HG03097 (cell line): ENCODE measurements around the gene DLL4.

ENCODE experiments used
- ATAC-seq: cut with Tn5 transposase; IDR thresholded peaks from one replicate; pipeline ENCODE4 v1.9.1; 2021; ENCODE audit not compliant: unreplicated experiment, low FRiP score

The DLL4 gene

DNA sequence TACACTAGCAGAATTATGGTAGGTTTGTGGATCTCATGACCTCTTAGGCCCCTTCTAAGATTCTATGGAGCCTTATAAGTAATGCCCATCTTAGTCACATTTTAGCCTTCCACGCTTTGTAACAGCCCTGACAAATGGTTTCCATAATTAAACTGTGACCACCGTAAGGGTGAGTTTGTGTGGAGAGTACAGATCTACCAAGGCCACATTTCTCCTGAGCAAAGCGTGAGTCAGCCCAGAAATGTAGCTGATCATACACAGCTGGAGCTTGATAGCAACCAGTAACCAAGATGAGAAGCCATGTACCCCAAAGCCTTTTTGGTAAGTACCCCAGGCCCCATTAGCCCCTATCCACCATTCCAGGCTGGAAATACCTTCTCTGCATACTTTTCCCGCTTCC, 55.8 kb downstream of the DLL4 start:
- no peak for ATAC-seq

- ATAC-seq: no peak
Observed at GRCh38 chr15:40985541-40986330, 56.6 kb downstream of the DLL4 start.

- no peak for ATAC-seq
Observed at GRCh38 chr15:40986820-40987219, 57.7 kb downstream of the DLL4 start.

- ATAC-seq: no peak
Observed at GRCh38 chr15:40988156-40988555, 59.0 kb downstream of the DLL4 start.
